Activated naive CD4-positive, alpha-beta T cell treated with anti-CD3 and anti-CD28 coated beads, Interleukin-2, amount 50 U/mL, for 72 hours (primary cell): ENCODE measurements around the gene MAGI2. TPM values are rescaled to one million over a fixed set of nuclear protein-coding genes. Genes with fewer than 3 reads are reported as not detected.
"Not testable (repeated sequence)": the region's sequence is repeated elsewhere in the genome, so short reads cannot be mapped to it uniquely, and the experiment has no call there.

Source experiments
- ATAC-seq, 2 donors: fragments of 150-1000 bp; cut with Tn5 transposase; 2 replicates each; pipeline ENCODE4 v1.10.0; 2021; ENCODE audit warnings: mild to moderate bottlenecking in 2 of 2, moderate library complexity in 2 of 2
- DNase-seq, 2 donors: peaks; one replicate each; pipeline ENCODE4 v3.0.0; 2021 to 2022; ENCODE audit warnings: low spot score in 2 of 2
- H3K27ac Mint-ChIP-seq, 2 donors: one replicate each; pipeline ENCODE4 v1.8.0; 2022; ENCODE audit warnings: mild to moderate bottlenecking in 2 of 2, mixed read lengths in 2 of 2
- H3K36me3 Mint-ChIP-seq, 2 donors: one replicate each; pipeline ENCODE4 v1.8.0; 2022; ENCODE audit warnings: mixed read lengths in 2 of 2
- H3K9me3 Mint-ChIP-seq, 2 donors: one replicate each; pipeline ENCODE4 v1.8.0; 2022; ENCODE audit warnings: mixed read lengths in 2 of 2
- total RNA-seq, 2 donors: library from RNA; stranded (reverse); gene quantifications; one replicate each; pipeline ENCODE4 v1.2.3, GENCODE V29; 2022

Gene MAGI2
- total RNA-seq, 2 donors from 2014 or later: 0.16 TPM; not detected in 1

DNA sequence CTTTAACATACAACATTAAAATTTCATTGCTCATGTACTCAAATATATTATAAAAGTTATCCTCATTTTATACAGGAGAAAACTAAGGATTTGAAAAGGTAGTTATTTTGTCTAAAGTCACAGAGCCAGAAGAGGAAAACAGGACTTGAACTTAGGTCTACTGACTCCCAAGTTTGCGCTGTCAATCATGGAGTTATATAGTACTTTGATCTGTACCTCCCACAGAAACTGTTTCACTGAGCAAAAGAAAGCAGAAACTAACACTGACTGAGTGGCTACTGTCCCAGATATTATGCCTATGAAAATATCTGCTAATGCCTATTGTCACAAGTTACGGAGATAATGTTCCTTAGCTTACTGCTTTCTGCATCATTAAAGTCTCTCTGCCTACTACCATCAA, 329.1 kb downstream of the MAGI2 start:
- DNase-seq (no peak), ATAC-seq (no peak)
- no peak overlapping the region for H3K27ac Mint-ChIP-seq
- H3K36me3 Mint-ChIP-seq: no peaks in the 10 kb centered on the region
- peaks cover 11% of the 10 kb centered on the region in 2 donors for H3K9me3 Mint-ChIP-seq

DNA sequence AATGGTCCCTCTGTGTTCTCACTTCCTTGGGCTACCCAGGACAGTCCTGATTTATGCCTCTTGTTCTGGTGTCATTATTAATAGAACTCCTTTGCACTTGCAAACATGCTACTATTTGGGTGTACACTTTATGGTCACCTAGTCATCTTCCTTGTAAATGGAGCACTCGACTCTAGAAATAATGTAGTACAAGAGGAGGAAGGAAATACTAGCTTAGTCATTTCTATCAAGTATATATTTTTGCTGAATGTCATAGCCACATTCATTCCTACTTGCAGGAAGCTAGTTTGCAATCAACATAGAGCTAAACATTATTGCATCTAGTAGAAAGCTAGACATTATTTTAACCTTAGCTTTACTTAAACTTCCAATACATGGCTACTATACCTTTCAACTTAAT, 335.3 kb downstream of the MAGI2 start:
- no peak for ATAC-seq
- H3K27ac Mint-ChIP-seq: no peak overlapping the region
- peaks cover 4 to 6% of the 10 kb centered on the region in 2 donors for H3K9me3 Mint-ChIP-seq

DNA sequence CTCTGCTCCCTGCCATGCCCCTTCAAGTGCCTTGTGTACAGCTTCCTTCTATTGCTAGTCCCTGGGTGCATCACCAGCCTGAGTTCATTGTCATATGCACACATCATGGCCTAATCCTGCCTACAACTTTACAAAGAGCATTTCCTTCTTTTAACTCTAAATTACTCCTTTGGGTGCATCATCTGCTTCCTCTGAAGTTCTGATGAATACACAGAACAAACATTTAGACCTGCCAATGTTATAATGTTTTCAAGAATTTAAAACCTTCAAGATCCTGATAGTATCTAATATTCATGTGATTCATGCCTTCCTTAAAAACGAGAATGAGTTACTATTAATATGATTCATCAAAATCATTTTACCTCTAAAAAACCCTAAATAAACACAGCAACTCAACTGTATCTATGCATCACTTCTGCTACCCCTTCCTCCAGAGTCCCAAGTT, 357.1 kb downstream of the MAGI2 start:
- H3K9me3 Mint-ChIP-seq: peaks cover 5 to 9% of the 10 kb centered on the region in 2 donors
- DNase-seq (no peak), ATAC-seq (no peak)
- no peaks in the 10 kb centered on the region for H3K36me3 Mint-ChIP-seq
- H3K27ac Mint-ChIP-seq: no peak overlapping the region

More for the DNA sequence above, 335.3 kb downstream of the MAGI2 start:
- H3K36me3 Mint-ChIP-seq: no peaks in the 10 kb centered on the region
- DNase-seq: no peak

DNA sequence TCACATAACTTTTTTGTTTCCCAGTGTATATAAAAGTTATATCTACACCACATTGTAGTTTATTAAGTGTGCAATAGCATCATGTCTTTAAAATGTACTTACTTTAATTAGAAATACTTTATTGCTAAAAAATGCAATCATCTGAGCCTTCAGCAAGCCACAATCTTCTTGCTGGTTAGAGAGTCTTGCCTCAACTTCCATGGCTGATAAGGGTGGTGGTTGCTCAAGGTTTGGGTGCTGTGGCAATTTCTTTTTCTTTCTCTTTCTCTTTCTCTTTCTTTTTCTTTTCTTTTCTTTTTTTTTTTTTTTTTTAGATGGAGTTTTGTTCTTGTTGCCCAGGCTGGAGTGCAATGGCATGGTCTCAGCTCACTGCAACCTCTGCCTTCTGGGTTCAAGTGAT, 360.0 kb downstream of the MAGI2 start:
- ATAC-seq (no peak), DNase-seq (no peak)
- Mint-ChIP-seq H3K9me3 (peaks cover 9 to 10% of the 10 kb centered on the region in 2 donors), H3K27ac (no peak overlapping the region), H3K36me3 (no peaks in the 10 kb centered on the region)

DNA sequence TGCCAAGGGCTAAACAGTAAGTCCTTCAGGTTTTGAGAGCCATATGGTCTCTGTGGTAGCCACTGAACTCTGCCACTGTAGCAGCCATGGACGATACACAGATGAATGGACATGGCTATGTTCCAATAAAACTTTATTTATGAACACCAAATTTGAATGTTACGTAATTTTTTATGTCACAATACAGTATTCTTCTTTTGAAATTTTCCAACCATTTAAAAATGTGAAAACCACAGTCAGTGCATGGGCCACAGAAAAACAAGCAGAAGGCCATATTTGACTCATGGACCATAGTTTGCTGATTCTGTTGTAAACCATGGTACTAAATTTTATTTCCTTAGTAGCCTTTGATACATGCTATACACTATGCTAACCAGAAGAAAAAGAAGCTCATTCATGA, 361.8 kb downstream of the MAGI2 start:
- Mint-ChIP-seq H3K36me3 (no peaks in the 10 kb centered on the region), H3K27ac (no peak overlapping the region), H3K9me3 (peaks cover 9 to 15% of the 10 kb centered on the region in 2 donors)
- no peak for DNase-seq
- ATAC-seq: no peak

DNA sequence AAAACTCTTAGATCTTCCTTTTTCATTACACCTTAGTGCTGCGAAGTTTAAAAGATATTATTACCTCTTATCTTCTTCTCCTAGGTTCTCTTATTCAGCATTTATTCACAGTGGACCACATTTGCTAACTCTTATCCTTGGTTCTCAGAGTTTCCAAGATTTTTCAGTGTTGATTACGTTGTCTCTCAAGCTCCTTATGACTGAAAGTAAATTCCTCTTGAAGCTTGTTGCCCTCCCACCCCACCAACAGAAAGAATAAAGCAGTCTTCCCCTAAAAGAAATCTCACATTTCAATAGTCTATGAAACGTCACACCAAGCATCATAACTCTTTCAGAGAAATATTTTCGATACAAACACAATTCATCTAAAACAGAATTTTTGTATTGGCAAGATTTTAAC, 362.5 kb downstream of the MAGI2 start:
- ATAC-seq (no peak), DNase-seq (no peak)
- no peak overlapping the region for H3K27ac Mint-ChIP-seq
- no peaks in the 10 kb centered on the region for H3K36me3 Mint-ChIP-seq
- H3K9me3 Mint-ChIP-seq: peaks cover 4 to 15% of the 10 kb centered on the region in 2 donors

DNA sequence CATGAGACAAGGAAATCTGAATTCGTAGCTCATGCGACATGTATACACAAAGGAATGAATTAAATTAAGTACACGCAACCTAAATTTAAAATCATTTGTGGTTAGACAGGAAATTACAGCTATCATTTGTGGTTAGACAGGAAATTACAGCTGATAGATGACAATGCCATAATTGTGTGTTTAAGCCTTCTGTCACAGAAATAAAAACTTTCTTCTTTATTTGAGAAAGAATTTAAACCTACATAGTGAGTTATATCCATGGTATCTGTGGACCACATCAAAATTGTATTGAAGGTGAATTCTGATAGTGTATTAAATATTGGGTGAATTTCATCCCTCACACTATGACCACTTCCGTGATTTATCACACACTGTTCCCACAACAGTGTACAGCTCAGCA, 362.9 kb downstream of the MAGI2 start:
- Mint-ChIP-seq H3K27ac (no peak overlapping the region), H3K9me3 (peaks cover 4 to 15% of the 10 kb centered on the region in 2 donors), H3K36me3 (no peaks in the 10 kb centered on the region)
- no peak for ATAC-seq
- no peak for DNase-seq

DNA sequence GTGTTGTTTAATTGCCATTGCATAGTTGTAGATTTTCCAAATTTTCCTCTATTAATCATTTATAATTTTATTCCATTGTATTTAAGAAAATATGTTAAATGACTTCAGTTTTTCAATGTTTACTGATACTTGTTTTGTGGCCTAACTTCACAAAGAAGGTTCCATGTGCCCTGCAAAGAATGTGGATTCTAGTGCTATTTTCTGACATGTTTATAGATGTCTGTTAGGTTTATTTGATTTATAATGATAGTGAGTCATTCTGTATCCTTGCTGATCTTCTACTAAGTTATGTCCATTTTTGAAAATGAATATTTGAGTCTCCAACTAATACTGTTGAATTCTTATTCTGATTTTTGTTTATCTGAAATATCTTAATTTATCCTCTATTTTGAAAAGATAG, 369.0 kb downstream of the MAGI2 start:
- ATAC-seq: no peak
- H3K36me3 Mint-ChIP-seq: no peaks in the 10 kb centered on the region
- DNase-seq: no peak
- peaks cover 14 to 19% of the 10 kb centered on the region in 2 donors for H3K9me3 Mint-ChIP-seq
- H3K27ac Mint-ChIP-seq: no peak overlapping the region

DNA sequence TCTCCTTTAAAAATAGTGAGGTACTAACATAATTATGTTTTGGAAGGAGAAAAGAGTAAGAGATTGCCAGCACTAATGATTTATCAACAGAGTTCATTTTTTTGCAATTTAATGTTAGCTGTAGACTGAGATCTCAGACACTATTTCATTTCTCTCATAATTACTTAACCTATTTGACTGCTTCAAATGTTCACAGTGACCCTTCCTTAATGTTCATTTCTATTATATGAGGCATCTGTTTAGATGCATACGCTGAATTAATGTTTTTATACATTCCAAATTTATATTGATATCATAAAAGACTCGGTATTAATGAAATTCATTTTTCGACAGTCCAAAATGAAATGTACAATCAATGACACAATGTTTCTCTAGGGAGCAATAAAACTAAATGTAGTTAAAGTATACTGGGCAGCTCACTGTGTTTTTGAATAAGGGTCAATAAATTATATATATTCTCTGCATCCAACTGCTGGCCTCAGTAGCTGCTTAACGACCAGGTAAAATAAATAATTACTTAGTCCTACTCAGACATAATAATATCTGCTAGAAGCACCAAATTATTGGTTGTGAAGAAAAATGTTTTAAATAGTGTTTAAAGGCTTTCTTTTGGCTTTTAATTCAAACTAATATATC, 373.4 kb downstream of the MAGI2 start:
- no peaks in the 10 kb centered on the region for H3K36me3 Mint-ChIP-seq
- ATAC-seq: no peak
- no peak for DNase-seq
- peaks cover 10 to 16% of the 10 kb centered on the region in 2 donors for H3K9me3 Mint-ChIP-seq
- no peak overlapping the region for H3K27ac Mint-ChIP-seq

DNA sequence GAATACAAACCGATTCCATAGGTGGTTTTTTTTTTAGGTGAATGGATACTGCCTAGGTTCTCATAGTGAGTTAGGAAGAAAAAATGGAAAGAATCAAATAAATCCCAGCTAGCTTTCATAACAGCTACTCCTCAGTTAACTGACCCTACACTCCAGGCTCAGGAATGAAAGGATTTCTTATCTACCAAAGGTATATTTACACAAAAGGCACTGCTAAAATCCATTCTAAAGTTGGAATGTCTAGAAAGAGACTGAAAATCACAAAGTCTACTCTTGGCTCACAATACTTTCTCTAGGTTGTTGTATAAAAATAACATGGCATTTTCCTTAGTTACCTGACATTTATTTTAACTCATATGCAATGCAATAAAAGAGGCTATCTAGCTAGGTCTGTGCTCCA, 375.2 kb downstream of the MAGI2 start:
- no peak overlapping the region for H3K27ac Mint-ChIP-seq
- peaks cover 9 to 18% of the 10 kb centered on the region in 2 donors for H3K9me3 Mint-ChIP-seq
- DNase-seq (no peak), ATAC-seq (no peak)
- H3K36me3 Mint-ChIP-seq: no peaks in the 10 kb centered on the region

DNA sequence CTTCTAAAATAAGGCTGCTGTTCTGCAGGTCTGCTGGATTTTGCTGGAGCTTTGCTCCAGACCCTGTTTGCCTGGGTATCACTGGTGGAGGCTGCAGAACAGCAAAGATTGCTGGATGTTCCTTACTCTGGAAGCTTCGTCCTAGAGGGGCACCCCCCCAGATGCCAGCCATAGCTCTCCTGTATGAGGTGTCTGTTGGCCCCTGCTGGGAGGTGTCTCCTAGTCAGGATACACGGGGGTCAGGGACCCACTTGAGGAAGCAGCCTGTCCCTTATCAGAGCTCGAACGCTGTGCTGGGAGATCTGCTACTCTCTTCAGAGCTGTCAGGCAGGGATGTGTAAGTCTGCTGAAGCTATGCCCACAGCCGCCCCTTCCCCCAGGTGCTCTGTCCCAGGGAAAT, 382.3 kb downstream of the MAGI2 start:
- peaks cover 21 to 26% of the 10 kb centered on the region in 2 donors for H3K9me3 Mint-ChIP-seq
- not testable (repeated sequence) for ATAC-seq, DNase-seq, H3K36me3 Mint-ChIP-seq, H3K27ac Mint-ChIP-seq

DNA sequence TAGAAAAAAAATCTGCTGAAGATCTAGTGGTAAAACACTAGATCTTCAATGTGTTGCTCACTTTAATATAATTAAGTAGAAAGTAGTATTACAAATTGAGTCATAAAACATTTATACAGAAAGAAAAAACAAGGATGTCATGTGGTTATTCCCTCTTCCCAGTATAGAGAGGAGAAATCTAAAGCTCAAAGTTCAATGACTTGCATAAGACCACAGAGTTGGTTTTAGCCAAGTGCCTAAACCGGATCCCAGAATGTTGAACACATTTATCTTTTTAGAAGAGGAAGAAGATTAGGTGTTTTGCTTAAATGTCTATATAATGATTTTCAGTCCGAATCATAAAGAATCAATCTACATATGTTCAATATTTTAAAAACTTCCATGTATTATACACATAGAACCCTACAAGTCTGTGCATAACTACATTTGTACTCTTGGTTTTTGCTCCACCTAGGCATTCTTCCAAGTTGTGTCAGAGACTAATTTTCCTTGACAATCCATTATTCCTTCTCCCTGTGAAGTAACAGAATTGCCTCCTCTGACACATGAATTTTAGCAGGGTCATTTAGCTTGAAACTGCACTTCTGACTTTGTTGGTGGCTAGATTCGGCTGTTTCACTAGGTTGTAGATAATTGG, 389.2 kb downstream of the MAGI2 start:
- H3K27ac Mint-ChIP-seq: no peak overlapping the region
- H3K9me3 Mint-ChIP-seq: peaks cover 14 to 25% of the 10 kb centered on the region in 2 donors
- no peaks in the 10 kb centered on the region for H3K36me3 Mint-ChIP-seq
- ATAC-seq (no peak), DNase-seq (no peak)

DNA sequence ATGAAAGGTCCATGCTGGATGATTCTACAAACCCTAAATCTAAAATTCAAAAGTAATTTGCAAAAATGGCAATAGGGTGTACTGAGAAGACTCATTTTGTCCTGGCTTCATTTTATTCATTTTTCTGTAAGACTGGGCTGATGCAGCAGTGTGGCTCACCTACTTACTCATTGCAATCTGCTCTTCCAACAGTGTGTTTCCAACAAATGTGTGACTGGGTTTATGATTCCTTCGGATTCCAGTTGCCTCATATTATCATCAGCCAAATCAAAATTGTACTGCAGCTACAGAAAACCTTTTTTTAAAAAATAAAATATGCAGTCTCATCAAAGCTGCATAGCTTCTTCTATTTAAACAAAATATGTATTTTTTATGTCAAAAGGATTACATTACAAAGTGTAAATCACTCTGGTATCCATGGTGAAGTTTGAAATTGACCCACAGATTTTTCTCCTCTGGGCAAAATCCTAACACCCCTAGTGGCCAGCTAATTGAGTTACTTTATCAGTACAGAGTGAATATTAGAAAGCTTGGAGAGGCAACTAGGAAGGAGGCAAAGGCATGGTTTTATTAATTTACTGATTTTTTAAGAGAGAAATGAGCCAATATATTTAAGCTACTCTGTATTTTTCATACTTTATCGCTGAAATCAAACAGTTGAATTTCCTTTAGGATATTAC, 390.3 kb downstream of the MAGI2 start:
- ATAC-seq (no peak), DNase-seq (no peak)
- Mint-ChIP-seq H3K27ac (no peak overlapping the region), H3K9me3 (peaks cover 8 to 19% of the 10 kb centered on the region in 2 donors), H3K36me3 (no peaks in the 10 kb centered on the region)

DNA sequence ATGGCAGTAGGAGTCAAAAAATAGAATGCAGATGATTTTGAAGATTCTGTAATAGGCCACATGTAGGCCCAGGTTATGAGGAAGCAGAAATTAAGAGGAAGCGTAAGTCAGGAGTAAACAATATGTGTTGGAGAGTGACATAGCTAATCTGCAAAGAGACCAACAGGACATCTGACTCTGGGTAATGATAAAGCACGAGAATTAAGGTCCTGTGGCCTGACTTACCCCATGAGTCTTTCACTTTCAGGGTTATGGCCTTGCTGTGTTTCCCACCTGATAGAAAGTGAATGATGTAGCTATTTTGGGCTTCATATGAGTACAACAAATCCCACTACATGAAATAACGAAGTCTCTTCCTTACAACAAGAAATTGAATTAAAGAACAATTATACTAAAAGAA, 393.0 kb downstream of the MAGI2 start:
- DNase-seq (no peak), ATAC-seq (no peak)
- no peaks in the 10 kb centered on the region for H3K36me3 Mint-ChIP-seq
- peaks cover 7 to 12% of the 10 kb centered on the region in 2 donors for H3K9me3 Mint-ChIP-seq
- H3K27ac Mint-ChIP-seq: no peak overlapping the region

DNA sequence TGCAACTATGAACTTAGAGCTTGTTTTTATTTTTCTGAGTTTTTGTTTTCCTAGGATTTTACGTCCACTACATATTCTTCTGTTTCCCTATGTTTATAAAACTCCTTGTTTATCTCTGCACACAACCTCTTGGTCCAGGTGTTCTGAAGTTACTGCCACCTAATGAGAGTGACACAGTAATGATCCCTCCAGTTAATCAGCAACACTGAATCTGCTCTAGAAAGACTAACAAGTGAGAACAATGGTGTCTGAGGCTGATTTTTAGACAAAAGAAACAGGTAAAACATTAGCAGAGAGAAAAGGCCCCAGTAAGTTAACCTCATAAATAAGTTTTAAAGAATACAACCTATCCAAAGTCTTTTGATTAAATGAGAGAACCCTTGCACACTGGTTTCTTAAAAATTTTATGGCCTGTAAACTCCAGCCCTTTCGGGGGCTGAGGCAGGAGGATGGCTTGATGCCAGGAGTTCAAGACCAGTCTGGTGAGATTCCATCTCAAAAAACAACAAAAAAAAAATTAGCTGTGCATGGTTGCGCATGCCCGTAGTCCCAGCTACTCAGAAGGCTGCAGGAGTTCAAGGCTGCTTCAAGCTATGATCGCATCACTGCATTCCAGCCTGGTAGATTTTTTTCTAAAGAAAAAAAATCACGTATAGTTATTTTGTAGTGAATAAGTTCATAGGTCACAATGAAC, 397.6 kb downstream of the MAGI2 start:
- Mint-ChIP-seq H3K9me3 (peaks cover 10 to 15% of the 10 kb centered on the region in 2 donors), H3K27ac (no peak overlapping the region), H3K36me3 (no peaks in the 10 kb centered on the region)
- no peak for ATAC-seq
- DNase-seq: no peak

DNA sequence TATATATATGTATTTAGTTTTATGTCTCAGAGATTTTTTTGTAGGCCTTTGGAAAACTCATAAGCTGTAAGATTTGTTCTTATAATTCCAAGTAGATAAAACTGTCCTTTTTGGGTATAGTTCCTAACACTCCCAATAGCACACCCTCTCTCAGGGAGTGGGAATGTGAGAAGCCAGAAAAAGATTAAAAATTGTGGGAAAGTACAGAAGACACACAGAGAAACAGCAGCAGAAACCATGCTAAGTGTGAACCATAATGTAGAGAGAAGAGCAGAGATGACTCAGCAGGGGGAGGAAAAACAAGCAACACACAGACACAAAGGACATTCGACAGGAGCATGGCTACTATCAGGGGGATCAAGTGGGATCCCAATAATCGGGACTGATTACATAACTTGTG, 401.6 kb downstream of the MAGI2 start:
- DNase-seq (no peak), ATAC-seq (no peak)
- no peaks in the 10 kb centered on the region for H3K36me3 Mint-ChIP-seq
- H3K9me3 Mint-ChIP-seq: peaks cover 8% of the 10 kb centered on the region in 2 donors
- no peak overlapping the region for H3K27ac Mint-ChIP-seq

DNA sequence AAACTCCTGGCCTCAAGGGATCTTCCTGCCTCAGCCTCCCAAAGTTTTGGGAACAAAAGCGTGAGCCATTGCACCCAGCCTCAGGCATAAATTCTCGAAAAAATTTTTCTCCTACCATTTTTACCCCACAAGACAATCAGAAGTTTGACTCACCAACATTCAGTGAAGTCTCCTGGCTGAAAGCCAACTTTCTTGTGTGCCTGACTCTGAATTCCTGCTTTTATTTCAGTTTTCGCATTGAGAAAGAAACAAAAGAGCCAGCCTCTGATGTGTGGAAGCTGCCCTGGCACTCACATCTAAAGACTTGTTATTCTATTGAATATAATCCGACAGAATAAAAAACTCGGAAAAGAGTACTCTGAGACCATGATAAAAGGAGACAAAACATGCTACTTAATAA, 402.9 kb downstream of the MAGI2 start:
- Mint-ChIP-seq H3K9me3 (peaks cover 8% of the 10 kb centered on the region in 2 donors), H3K36me3 (no peaks in the 10 kb centered on the region), H3K27ac (no peak overlapping the region)
- DNase-seq (no peak), ATAC-seq (no peak)
